Measurements from ENCODE around the gene TBX22. TPM values are rescaled to one million over a fixed set of nuclear protein-coding genes. Genes with fewer than 3 reads are reported as not detected.
"Not testable (repeated sequence)": the region's sequence is repeated elsewhere in the genome, so short reads cannot be mapped to it uniquely, and the experiment has no call there.

TBX22 gene, protein sequence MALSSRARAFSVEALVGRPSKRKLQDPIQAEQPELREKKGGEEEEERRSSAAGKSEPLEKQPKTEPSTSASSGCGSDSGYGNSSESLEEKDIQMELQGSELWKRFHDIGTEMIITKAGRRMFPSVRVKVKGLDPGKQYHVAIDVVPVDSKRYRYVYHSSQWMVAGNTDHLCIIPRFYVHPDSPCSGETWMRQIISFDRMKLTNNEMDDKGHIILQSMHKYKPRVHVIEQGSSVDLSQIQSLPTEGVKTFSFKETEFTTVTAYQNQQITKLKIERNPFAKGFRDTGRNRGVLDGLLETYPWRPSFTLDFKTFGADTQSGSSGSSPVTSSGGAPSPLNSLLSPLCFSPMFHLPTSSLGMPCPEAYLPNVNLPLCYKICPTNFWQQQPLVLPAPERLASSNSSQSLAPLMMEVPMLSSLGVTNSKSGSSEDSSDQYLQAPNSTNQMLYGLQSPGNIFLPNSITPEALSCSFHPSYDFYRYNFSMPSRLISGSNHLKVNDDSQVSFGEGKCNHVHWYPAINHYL
- not detected in 2 replicates for total RNA-seq (2014; rRNA removed; shearing (Covaris generic))

DNA sequence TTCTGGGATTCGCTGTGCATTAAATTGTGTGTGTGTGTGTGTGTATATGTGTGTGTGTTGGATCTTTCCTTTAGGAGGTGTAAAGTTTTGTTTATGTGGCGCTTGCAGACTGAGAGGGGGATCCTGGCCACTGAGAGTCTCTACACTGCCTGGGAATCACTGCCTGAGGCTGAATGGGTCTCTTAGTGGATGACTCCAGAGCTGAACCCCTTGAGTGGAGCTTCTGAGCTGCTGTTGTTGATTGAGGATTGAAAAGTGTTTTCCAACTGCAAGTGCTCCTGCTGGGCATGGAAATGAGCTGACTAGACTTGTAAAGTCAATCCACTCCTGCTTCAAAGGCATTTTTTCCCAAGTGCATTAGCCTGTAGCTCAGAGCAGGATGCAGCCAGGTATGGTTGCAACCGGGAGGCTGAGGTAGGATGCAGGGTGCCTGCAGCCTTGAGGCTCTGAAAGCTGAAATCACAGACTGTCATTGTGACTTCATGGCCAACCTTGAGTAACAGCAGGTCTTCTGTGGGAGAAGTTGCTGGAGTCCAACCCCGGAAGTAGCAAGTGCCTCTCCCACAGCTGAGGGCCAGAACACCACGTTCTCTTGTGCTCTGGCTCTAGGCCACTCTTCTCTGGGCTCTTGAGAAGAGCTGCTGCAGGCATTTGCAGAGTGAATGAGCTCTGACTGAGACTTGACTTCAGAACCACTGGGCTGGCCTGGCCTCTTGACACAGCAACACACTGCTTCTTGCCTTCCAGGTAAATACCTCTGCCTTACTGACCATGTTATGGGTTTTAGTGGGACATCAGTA is at the start of gene TBX22:
Gene TBX22, plus strand, starts transcription at position 613 of the 800 bp plus-strand sequence. CDS start 7,517 bp downstream, outside the sequence.
- in situ Hi-C loops (cut with HindIII; ENCODE audit: low sequenced_read_pairs): no loop called here
- DNase-seq (ENCODE audit: low spot score): no peak

- DNase-seq (ENCODE audit: low spot score): no peak
- in situ Hi-C loops (cut with HindIII; ENCODE audit: low sequenced_read_pairs): no loop called here
Measured at GRCh38 chrX:79975605-79976004, 38.9 kb upstream of the TBX22 start.

GRCh38 chrX:80004458-80004857 is 10.1 kb upstream of the TBX22 start:
- in situ Hi-C loops (cut with HindIII; ENCODE audit: low sequenced_read_pairs): no loop called here
- DNase-seq (ENCODE audit: low spot score): no peak

DNA sequence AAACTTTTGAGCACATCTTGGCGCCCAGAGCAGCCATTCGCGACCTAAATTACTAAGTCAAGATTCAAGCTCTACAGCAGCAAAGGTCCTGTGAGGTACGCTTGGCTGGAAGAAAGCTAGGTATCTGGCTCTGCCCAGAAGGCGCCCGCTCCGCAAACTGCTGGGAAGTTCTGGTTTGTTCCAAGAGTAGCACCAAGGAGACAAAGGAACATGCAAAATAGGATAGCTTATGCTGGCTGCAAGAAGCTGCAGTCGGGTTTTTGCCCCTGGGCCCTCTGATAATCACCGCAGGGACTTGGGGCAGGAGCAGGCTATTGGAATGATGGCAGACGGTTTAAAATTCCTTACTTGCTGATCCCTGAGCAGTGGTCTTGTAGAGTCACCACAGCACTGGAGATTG is 3.0 kb upstream of the TBX22 start:
- in situ Hi-C loops (cut with HindIII; ENCODE audit: low sequenced_read_pairs): no loop called here
- no peak for DNase-seq (ENCODE audit: low spot score)

- no peak for DNase-seq (ENCODE audit: low spot score)
- in situ Hi-C loops (cut with HindIII; ENCODE audit: low sequenced_read_pairs): no loop called here
Measured at GRCh38 chrX:80016182-80016581, 1.6 kb downstream of the TBX22 start.

GRCh38 chrX:80021621-80022020 is 7.1 kb downstream of the TBX22 start:
- in situ Hi-C loops (cut with HindIII; ENCODE audit: low sequenced_read_pairs): no loop called here
- no peak for DNase-seq (ENCODE audit: low spot score)

DNA sequence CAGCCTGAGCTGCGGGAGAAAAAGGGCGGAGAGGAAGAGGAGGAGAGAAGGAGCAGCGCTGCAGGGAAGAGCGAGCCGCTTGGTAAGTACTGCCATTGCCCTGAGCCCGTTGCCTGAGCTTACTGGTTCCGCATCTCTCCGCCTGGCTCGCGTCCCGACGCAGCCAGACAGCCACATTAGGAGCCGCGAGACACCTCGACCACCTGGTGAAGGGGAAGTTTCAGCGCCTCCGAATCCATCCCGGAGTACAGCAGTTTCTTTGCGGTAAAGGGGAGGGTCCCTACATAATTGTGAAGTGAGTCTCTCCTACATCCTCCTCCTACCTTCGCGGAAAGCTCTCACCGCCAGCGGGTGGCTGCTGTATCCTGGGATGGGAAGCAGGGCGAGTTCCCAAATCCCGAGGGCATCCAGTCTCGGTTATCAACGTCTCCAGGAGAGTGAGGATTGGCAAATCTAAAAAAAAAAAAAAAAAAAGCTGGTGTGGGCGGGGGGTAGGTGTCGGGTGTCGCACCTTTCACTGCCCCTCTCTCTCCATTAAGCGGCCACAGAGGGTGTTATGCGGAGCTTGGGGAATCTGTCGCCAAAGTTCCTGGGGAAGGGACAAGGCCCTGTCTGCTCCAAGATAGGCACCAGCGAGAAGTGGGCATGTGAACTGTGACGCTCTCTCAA is 7.9 kb downstream of the TBX22 start:
- no peak for DNase-seq (ENCODE audit: low spot score)
- in situ Hi-C loops (cut with HindIII; ENCODE audit: low sequenced_read_pairs): no loop called here

DNA sequence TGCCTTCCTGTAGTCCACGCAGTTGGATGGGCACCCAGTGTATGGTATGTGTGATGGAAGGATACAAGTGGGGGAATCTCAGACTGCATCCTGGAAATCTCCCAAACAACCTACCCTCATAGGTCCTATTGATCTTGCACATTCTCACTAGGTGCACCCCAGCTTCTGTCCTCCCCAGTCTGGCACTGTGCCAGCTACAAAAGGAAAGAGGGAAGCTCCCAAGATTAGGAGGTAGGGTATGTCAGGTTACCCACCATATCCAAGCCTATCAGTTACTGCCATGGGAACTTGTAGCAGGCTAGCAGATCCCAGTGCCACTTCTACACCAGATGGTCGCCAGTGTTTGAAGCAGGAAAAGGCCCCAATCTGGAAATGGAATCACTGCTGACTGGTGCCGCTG is 11.6 kb downstream of the TBX22 start:
- in situ Hi-C loops (cut with HindIII; ENCODE audit: low sequenced_read_pairs): no loop called here
- DNase-seq (ENCODE audit: low spot score): no peak

DNA sequence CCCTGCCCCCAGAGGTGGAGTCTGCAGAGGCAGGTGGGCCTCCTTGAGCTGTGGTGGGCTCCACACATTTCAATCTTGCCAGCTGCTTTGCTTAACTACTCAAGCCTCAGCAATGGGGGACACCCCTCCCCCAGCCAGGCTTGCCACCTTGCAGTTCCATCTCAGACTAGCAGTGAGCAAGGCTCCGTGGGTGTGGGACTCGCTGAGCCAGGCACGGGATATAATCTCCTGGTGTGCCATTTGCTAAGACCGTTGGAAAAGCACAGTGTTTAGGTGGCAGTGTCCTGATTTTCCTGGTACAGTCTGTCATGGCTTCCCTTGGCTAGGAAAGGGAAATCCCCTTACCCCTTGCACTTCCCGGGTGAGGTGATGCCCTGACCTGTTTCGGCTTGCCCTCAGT is 51.6 kb downstream of the TBX22 start:
- DNase-seq (ENCODE audit: low spot score); in situ Hi-C loops (cut with HindIII; ENCODE audit: low sequenced_read_pairs): not testable (repeated sequence)

GRCh38 chrX:80075625-80076024 is 61.1 kb downstream of the TBX22 start:
- DNase-seq (ENCODE audit: low spot score); in situ Hi-C loops (cut with HindIII; ENCODE audit: low sequenced_read_pairs): not testable (repeated sequence)
